ENCODE measurements around the gene ISOC1.

ISOC1 gene

DNA sequence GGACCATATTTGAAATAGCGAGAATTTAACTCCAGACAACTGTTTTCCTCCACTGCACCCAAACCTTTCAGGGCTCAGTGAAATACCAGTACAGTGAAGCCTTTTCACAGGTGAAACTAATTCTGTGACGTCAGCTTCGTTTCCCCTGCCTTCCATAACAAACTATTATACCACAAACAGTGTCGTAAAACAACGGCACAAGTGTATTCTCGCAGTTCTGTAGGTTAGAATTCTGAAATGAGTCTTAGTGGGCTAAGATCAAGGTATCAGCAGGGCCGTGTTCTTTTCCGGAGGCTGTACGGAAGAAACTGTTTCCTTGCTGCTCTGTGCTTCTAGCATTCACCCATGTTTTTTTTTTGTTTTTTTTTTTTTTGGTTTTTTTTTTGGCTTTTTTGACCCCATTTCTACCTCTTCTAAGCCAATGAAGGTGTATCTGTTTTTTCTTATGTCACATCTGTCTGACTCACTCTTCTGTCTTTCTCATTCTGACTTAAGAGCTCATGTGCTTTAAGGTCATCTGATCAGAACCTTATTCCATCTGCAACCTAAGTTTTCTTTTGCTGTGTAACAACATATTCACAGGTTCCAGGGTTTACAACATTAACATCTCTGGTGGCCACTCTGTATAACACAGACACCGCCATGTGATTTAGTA lies 20.1 kb downstream of the ISOC1 start:
- TF ChIP-seq ZC3H10 (CRISPR knock-in tag; IDR thresholded peaks at IDR 0.05) (no peak), GLIS3 (CRISPR knock-in tag; IDR thresholded peaks at IDR 0.05) (no peak), CSDC2 (CRISPR knock-in tag; IDR thresholded peaks at IDR 0.05) (no peak), RARB (CRISPR knock-in tag; IDR thresholded peaks at IDR 0.05) (no peak), ISL1 (CRISPR knock-in tag; IDR thresholded peaks at IDR 0.05) (no peak), OSR1 (CRISPR knock-in tag; IDR thresholded peaks at IDR 0.05) (no peak), PPARA (CRISPR knock-in tag; IDR thresholded peaks at IDR 0.05; ENCODE audit: borderline replicate concordance) (no peak), ESRRG (CRISPR knock-in tag; IDR thresholded peaks at IDR 0.05) (no peak), ZNF70 (CRISPR knock-in tag; IDR thresholded peaks at IDR 0.05) (no peak)
- TF ChIP-seq, protein P1, sequence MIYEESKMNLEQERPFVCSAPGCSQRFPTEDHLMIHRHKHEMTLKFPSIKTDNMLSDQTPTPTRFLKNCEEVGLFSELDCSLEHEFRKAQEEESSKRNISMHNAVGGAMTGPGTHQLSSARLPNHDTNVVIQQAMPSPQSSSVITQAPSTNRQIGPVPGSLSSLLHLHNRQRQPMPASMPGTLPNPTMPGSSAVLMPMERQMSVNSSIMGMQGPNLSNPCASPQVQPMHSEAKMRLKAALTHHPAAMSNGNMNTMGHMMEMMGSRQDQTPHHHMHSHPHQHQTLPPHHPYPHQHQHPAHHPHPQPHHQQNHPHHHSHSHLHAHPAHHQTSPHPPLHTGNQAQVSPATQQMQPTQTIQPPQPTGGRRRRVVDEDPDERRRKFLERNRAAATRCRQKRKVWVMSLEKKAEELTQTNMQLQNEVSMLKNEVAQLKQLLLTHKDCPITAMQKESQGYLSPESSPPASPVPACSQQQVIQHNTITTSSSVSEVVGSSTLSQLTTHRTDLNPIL (CRISPR knock-in tag; IDR thresholded peaks at IDR 0.05; ENCODE audit: low read depth) = no peak
- TF ChIP-seq, protein P2, sequence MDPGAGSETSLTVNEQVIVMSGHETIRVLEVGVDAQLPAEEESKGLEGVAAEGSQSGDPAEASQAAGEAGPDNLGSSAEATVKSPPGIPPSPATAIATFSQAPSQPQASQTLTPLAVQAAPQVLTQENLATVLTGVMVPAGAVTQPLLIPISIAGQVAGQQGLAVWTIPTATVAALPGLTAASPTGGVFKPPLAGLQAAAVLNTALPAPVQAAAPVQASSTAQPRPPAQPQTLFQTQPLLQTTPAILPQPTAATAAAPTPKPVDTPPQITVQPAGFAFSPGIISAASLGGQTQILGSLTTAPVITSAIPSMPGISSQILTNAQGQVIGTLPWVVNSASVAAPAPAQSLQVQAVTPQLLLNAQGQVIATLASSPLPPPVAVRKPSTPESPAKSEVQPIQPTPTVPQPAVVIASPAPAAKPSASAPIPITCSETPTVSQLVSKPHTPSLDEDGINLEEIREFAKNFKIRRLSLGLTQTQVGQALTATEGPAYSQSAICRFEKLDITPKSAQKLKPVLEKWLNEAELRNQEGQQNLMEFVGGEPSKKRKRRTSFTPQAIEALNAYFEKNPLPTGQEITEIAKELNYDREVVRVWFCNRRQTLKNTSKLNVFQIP (CRISPR knock-in tag; IDR thresholded peaks at IDR 0.05; ENCODE audit: borderline replicate concordance, low read depth) = no peak
- TF ChIP-seq, protein P3, sequence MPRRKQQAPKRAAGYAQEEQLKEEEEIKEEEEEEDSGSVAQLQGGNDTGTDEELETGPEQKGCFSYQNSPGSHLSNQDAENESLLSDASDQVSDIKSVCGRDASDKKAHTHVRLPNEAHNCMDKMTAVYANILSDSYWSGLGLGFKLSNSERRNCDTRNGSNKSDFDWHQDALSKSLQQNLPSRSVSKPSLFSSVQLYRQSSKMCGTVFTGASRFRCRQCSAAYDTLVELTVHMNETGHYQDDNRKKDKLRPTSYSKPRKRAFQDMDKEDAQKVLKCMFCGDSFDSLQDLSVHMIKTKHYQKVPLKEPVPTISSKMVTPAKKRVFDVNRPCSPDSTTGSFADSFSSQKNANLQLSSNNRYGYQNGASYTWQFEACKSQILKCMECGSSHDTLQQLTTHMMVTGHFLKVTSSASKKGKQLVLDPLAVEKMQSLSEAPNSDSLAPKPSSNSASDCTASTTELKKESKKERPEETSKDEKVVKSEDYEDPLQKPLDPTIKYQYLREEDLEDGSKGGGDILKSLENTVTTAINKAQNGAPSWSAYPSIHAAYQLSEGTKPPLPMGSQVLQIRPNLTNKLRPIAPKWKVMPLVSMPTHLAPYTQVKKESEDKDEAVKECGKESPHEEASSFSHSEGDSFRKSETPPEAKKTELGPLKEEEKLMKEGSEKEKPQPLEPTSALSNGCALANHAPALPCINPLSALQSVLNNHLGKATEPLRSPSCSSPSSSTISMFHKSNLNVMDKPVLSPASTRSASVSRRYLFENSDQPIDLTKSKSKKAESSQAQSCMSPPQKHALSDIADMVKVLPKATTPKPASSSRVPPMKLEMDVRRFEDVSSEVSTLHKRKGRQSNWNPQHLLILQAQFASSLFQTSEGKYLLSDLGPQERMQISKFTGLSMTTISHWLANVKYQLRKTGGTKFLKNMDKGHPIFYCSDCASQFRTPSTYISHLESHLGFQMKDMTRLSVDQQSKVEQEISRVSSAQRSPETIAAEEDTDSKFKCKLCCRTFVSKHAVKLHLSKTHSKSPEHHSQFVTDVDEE (CRISPR knock-in tag; IDR thresholded peaks at IDR 0.05) = no peak

DNA sequence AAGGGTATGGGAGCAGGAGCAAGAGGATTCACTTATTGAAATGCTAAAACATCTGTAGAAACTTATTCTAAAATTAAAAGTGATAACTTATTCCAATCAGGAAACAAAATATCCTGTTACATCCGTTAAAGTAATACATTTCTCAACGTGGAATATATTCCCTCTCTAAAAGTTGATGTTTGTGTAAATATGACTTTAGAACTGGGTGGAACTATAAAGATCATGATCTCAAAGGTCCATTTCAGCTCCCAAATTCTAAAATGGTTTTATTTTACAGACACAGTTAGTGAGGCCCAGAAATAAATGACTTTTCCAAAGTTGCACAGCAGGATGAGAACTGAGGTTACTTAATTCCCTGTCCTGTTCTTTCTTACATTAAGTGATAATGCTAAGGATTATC lies 21.1 kb downstream of the ISOC1 start:
- no peak for ATAC-seq
- TF ChIP-seq ESRRG (CRISPR knock-in tag; IDR thresholded peaks at IDR 0.05) = no peak

More for the DNA sequence above, 20.1 kb downstream of the ISOC1 start:
- no peak for ATAC-seq

DNA sequence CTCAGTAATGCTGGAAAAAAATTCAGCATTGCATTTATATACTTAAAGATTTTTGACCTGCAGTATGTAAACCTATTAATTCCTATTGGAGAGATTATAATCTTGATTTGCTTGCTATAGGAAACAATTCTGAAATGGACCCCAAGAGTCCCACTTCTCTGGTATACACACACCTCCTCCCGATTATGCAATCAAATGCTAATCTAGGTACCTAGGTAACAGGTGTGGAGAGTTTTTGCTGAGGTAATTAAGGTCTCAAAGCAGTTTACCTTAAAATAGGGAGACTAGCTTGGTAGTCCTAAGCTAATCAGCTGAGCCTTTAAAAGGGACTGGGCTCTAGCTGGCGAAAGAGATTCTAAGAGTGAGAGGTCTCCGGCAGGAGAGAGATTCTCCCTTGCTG lies 22.2 kb downstream of the ISOC1 start:
- TF ChIP-seq RARB (CRISPR knock-in tag; IDR thresholded peaks at IDR 0.05) (no peak), TCF4 (CRISPR knock-in tag; IDR thresholded peaks at IDR 0.05; ENCODE audit: borderline replicate concordance) (no peak), SNAI2 (CRISPR knock-in tag; IDR thresholded peaks at IDR 0.05) (no peak), ZNF565 (CRISPR knock-in tag; conservative IDR thresholded peaks at IDR 0.05; ENCODE audit: low read depth) (no peak), ZNF70 (CRISPR knock-in tag; IDR thresholded peaks at IDR 0.05) (no peak), ISL1 (CRISPR knock-in tag; IDR thresholded peaks at IDR 0.05) (no peak), ZFP3 (CRISPR knock-in tag; IDR thresholded peaks at IDR 0.05) (no peak), OSR1 (CRISPR knock-in tag; IDR thresholded peaks at IDR 0.05) (no peak), CSDC2 (CRISPR knock-in tag; IDR thresholded peaks at IDR 0.05) (no peak), TOX (CRISPR knock-in tag; IDR thresholded peaks at IDR 0.05; ENCODE audit: borderline replicate concordance) (no peak), ZC3H10 (CRISPR knock-in tag; IDR thresholded peaks at IDR 0.05) (no peak), ZFP30 (CRISPR knock-in tag; IDR thresholded peaks at IDR 0.05) (no peak)
- TF ChIP-seq, protein P4, sequence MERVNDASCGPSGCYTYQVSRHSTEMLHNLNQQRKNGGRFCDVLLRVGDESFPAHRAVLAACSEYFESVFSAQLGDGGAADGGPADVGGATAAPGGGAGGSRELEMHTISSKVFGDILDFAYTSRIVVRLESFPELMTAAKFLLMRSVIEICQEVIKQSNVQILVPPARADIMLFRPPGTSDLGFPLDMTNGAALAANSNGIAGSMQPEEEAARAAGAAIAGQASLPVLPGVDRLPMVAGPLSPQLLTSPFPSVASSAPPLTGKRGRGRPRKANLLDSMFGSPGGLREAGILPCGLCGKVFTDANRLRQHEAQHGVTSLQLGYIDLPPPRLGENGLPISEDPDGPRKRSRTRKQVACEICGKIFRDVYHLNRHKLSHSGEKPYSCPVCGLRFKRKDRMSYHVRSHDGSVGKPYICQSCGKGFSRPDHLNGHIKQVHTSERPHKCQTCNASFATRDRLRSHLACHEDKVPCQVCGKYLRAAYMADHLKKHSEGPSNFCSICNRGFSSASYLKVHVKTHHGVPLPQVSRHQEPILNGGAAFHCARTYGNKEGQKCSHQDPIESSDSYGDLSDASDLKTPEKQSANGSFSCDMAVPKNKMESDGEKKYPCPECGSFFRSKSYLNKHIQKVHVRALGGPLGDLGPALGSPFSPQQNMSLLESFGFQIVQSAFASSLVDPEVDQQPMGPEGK (CRISPR knock-in tag; IDR thresholded peaks at IDR 0.05; ENCODE audit: borderline replicate concordance) = no peak
- TF ChIP-seq, protein P3 (CRISPR knock-in tag; IDR thresholded peaks at IDR 0.05) = no peak
- ATAC-seq = no peak
